GM12891 (cell line): ENCODE measurements around the gene FTSJ3.

Experiments used
- POLR2A ChIP-seq: IDR thresholded peaks from 2 replicates; pipeline ENCODE4 v1.6.1; 2011; ENCODE audit warnings: low read depth, low read length, control low read depth
- POLR2AphosphoS5 ChIP-seq: IDR thresholded peaks from 2 replicates; pipeline ENCODE4 v1.6.1; 2011; ENCODE audit warnings: low read depth, low read length, control low read depth
- SPI1 ChIP-seq: IDR thresholded peaks from 2 replicates; pipeline ENCODE4 v1.6.1; 2011; ENCODE audit warnings: low read depth, low read length, control low read depth
- TAF1 ChIP-seq: IDR thresholded peaks from 2 replicates; pipeline ENCODE4 v1.6.1; 2011; ENCODE audit warnings: low read depth, low read length, control low read depth

DNA sequence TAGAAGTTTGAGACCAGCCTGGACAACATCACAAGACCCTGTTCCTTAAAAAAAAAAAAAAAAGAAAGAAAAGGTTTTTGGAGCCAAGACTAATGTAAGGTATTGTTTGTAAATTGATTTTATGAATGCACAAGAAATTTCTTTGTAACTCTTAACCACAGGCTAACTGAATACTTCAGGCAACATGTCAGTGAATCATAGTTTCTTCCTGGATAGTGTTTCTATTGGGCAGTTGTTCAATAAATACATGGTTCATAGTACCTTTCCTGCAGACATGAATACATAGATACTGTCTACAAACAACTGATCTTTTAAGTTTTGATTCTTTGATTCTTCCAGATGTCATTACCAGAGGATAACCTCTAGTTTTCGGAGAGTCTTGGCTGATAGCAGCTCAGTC, 41.9 kb downstream of the FTSJ3 start:
- no peak for TF ChIP-seq POLR2A
- no peak for TF ChIP-seq SPI1
- no peak for TF ChIP-seq POLR2AphosphoS5
- TF ChIP-seq TAF1 = no peak
